ENCODE measurements around the gene SYT12. TPM values are rescaled to one million over a fixed set of nuclear protein-coding genes. Genes with fewer than 3 reads are reported as not detected.

SYT12 gene
- total and polyA plus RNA-seq, 2 of the 13 experiments (the other 11 are each of a cell fraction or from before 2014, with no cell fraction given) = 0.01 to 0.02 TPM

DNA sequence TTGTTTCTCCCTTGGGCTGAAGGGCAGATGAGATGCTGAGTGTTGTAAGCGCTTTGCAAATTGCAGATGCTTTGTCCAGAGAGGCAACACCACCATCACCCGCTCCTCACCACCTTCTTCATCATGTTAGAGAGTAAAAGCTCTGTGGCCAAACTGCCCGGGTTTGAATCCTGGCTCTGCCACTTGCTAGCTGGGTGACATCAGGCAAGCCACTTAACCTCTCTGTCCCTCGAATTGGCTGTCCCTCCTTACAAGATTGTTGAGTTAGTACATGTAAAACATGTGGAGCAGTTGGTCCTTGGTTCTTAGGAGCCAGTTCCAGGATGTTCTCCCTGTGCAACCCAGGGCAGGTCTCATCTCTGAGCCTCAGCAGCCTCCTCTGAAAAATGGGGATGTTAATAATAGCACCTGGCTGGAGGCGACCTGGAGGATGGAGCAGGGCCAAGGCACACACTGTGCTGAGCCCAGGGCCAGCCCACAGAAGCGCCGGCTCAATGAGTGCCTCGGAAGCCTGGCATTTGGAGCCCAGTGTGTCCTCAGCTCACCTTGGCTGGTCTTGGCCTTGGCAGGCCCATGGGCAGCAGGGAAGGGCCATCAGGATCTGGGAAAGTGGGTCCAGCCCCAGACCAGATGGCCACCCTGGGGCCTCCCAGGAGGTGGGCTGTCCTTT lies 37.3 kb upstream of the SYT12 start:
- in situ Hi-C loops (cut with HindIII; ENCODE audit: extremely low pct_ligation_motif_present, low pct_unique_long_range_greater_than_20kb) (no loop called here), intact Hi-C loops (cut with micrococcal nuclease; ENCODE audit: unreplicated experiment) (no loop called here)
- Histone ChIP-seq H3K9ac (ENCODE audit: insufficient read depth, low read depth, low read length) (no peak overlapping the region), H4K20me1 (ENCODE audit: insufficient read depth, low read length) (no peaks in the 10 kb centered on the region), H3K36me3 (replicated peaks in 1 of 2; ENCODE audit: control insufficient read depth in 1 of 2, insufficient read depth in 2 of 2, low read length in 2 of 2) (no peaks in the 10 kb centered on the region), H3K4me2 (ENCODE audit: low read depth, low read length) (no peak overlapping the region), H3K27me3 (ENCODE audit: control insufficient read depth in 1 of 2, insufficient read depth in 2 of 2, low read length in 2 of 2) (peaks cover 4 to 26% of the 10 kb centered on the region in 2 experiments; a peak in 2 of 5 replicates), H3K27ac (ENCODE audit: extremely low read length, insufficient read depth, low read length) (no peak overlapping the region), H2AFZ (ENCODE audit: low read length) (no peak overlapping the region), H3K9me3 (ENCODE audit: low read length) (no peaks in the 10 kb centered on the region), H3K4me1 (ENCODE audit: insufficient read depth, low read length) (peaks cover 33% of the 10 kb centered on the region), H3K79me2 (ENCODE audit: insufficient read depth, low read length) (no peaks in the 10 kb centered on the region), H3K4me3 (replicated peaks in 1 of 3; ENCODE audit: insufficient read depth in 1 of 3, low read depth in 2 of 3, low read length in 3 of 3) (no peak overlapping the region)
- TF ChIP-seq ZNF761 (CRISPR knock-in tag; conservative IDR thresholded peaks at IDR 0.05) = no peak
- peak; percentile 53; the same call in 1 of the 2 replicates for TF ChIP-seq ZNF768 (CRISPR knock-in tag; IDR thresholded peaks at IDR 0.05)
- FAIRE-seq (no peak), DNase-seq (ENCODE audit: low spot score) (no peak), ATAC-seq (no peak; the same call in 2 of the 3 replicates)
- ChIA-PET POLR2A (no interaction called here), CTCF (ENCODE audit: low intra/inter-chr PET ratio, low total read pairs) (no interaction called here)
- 44% methylated on average over 4 of the region's 8 CpGs for WGBS (ENCODE audit: low lambda C conversion rate)
- no TSS peak for BruUV-seq (replicated peaks)

DNA sequence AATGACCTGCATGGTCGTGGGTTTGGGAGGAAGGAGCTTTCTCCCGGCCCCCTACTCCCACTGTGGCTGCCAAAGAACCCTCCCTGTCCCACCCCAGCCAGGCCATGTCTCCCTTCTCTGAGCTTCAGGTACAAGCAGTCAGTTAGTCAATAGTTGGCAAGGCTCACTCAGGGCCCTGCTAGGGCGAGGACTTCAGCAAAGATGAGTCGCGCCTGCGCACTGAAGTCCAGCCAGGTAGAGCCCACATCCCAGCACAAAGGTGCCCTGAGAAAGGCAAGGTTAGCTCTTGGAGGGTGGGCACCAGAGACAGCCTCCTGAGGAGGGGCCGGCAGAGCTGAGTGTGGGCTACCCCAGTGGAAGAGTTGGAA lies 36.8 kb upstream of the SYT12 start:
- no peak overlapping the region for H2AFZ ChIP-seq (ENCODE audit: low read length)
- H3K27me3 ChIP-seq (ENCODE audit: control insufficient read depth in 1 of 2, insufficient read depth in 2 of 2, low read length in 2 of 2) = peaks cover 4 to 26% of the 10 kb centered on the region in 2 experiments; a peak in 2 of 5 replicates
- H3K4me2 ChIP-seq (ENCODE audit: low read depth, low read length) = no peak overlapping the region
- intact Hi-C loops (cut with micrococcal nuclease; ENCODE audit: unreplicated experiment) = no loop called here
- ChIA-PET POLR2A (no interaction called here), CTCF (ENCODE audit: low intra/inter-chr PET ratio, low total read pairs) (no interaction called here)
- BruUV-seq (replicated peaks) = no TSS peak
- DNase-seq (ENCODE audit: low spot score) = no peak
- no peaks in the 10 kb centered on the region for H3K79me2 ChIP-seq (ENCODE audit: insufficient read depth, low read length)
- ATAC-seq = no peak
- no peak overlapping the region for H3K27ac ChIP-seq (ENCODE audit: extremely low read length, insufficient read depth, low read length)
- no peak overlapping the region for H3K9ac ChIP-seq (ENCODE audit: insufficient read depth, low read depth, low read length)
- in situ Hi-C loops (cut with HindIII; ENCODE audit: extremely low pct_ligation_motif_present, low pct_unique_long_range_greater_than_20kb) = no loop called here
- no peaks in the 10 kb centered on the region for H3K9me3 ChIP-seq (ENCODE audit: low read length)
- H4K20me1 ChIP-seq (ENCODE audit: insufficient read depth, low read length) = no peaks in the 10 kb centered on the region
- no peaks in the 10 kb centered on the region for H3K36me3 ChIP-seq (replicated peaks in 1 of 2; ENCODE audit: control insufficient read depth in 1 of 2, insufficient read depth in 2 of 2, low read length in 2 of 2)
- 82% methylated on average over 5 of the region's 7 CpGs for WGBS (ENCODE audit: low lambda C conversion rate)
- H3K4me1 ChIP-seq (ENCODE audit: insufficient read depth, low read length) = peaks cover 33% of the 10 kb centered on the region
- FAIRE-seq = no peak
- H3K4me3 ChIP-seq (replicated peaks in 1 of 3; ENCODE audit: insufficient read depth in 1 of 3, low read depth in 2 of 3, low read length in 3 of 3) = no peak overlapping the region
- TF ChIP-seq ZBTB14 (CRISPR knock-in tag; IDR thresholded peaks at IDR 0.05) (no peak), NPAS2 (CRISPR knock-in tag; IDR thresholded peaks at IDR 0.05; ENCODE audit: borderline replicate concordance) (no peak), SIX4 (CRISPR knock-in tag; IDR thresholded peaks at IDR 0.05) (no peak), ZSCAN30 (CRISPR knock-in tag; IDR thresholded peaks at IDR 0.05) (no peak), CAMTA2 (CRISPR knock-in tag; IDR thresholded peaks at IDR 0.05; ENCODE audit: borderline replicate concordance) (no peak), FLYWCH1 (CRISPR knock-in tag; IDR thresholded peaks at IDR 0.05) (no peak), ZKSCAN5 (CRISPR knock-in tag; IDR thresholded peaks at IDR 0.05) (no peak), YY1 (IDR thresholded peaks at IDR 0.05; ENCODE audit: insufficient read depth, insufficient replicate concordance, low read depth, low read length) (no peak), PRDM10 (CRISPR knock-in tag; IDR thresholded peaks at IDR 0.05; ENCODE audit: low read depth) (no peak), ZNF530 (CRISPR knock-in tag; IDR thresholded peaks at IDR 0.05; ENCODE audit: low read depth) (no peak), NFATC3 (CRISPR knock-in tag; IDR thresholded peaks at IDR 0.05) (no peak)
- TF ChIP-seq, protein P1, sequence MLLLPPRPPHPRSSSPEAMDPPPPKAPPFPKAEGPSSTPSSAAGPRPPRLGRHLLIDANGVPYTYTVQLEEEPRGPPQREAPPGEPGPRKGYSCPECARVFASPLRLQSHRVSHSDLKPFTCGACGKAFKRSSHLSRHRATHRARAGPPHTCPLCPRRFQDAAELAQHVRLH (CRISPR knock-in tag; IDR thresholded peaks at IDR 0.05; ENCODE audit: borderline replicate concordance, low read depth) = no peak

Measured in HepG2 (cell line).